Uterus (tissue), 4 donors: ENCODE results near the gene UNC13A. TPM values are rescaled to one million over a fixed set of nuclear protein-coding genes. Genes with fewer than 3 reads are reported as not detected.

Source experiments
- DNase-seq, 2 donors: peaks; one replicate each; pipeline ENCODE4 v3.0.0-alpha.2; 2019 to 2020
- H3K27ac ChIP-seq, 2 donors: fragments of 200-600 bp; sonication (generic); 1 replicate in 1 of 2; 2 replicates in 1 of 2; pipeline ENCODE4 v1.5.1; 2016 to 2018
- H3K27me3 ChIP-seq, 2 donors: fragments of 200-600 bp; sonication (generic); one replicate each; pipeline ENCODE4 v1.5.1; 2018 to 2019; ENCODE audit warnings: control low read depth in 1 of 2
- H3K36me3 ChIP-seq, 2 donors: fragments of 200-600 bp; sonication (generic); one replicate each; pipeline ENCODE4 v1.5.1; 2019; ENCODE audit warnings: control low read depth in 1 of 2
- H3K4me1 ChIP-seq, 2 donors: fragments of 200-600 bp; sonication (generic); one replicate each; pipeline ENCODE4 v1.5.1; 2018 to 2019; ENCODE audit warnings: control low read depth in 1 of 2
- H3K4me3 ChIP-seq, 2 donors: fragments of 200-600 bp; sonication (generic); 1 replicate in 1 of 2; 2 replicates in 1 of 2; pipeline ENCODE4 v1.5.1; 2018 to 2019; ENCODE audit warnings: mild to moderate bottlenecking in 1 of 2
- H3K9me3 ChIP-seq, 2 donors: fragments of 200-600 bp; sonication (generic); one replicate each; pipeline ENCODE4 v1.5.1; 2019; ENCODE audit warnings: control low read depth in 1 of 2
- POLR2A ChIP-seq, 2 donors: fragments of 450-650 bp; IDR thresholded peaks; one replicate each; pipeline ENCODE4 v1.6.1; 2016; ENCODE audit warnings: antibody characterized with exemption in 2 of 2, mild to moderate bottlenecking in 1 of 2, moderate library complexity in 1 of 2
- intact Hi-C: fragments of 100-400 bp; cut with DNase I; formaldehyde crosslinking; loops from one replicate; pipeline ENCODE4 v1.15.1; 2023; ENCODE audit warnings: low total_unique reads
- total RNA-seq, 4 donors: library from RNA; depleted of rRNA in 3 of 4; stranded (reverse); fragments of >200 nt in 3 of 4; gene quantifications; one replicate each; pipeline versions ENCODE4 v1.1.0 to v1.2.4, GENCODE V29; 2014 to 2023
- TF ChIP-seq, protein P1 (sequence below), 4 experiments: fragments of 200-600 bp in 2 of 4; fragments of 450-650 bp in 2 of 4; sonication (generic) in 2 of 4; IDR thresholded peaks; one replicate each; pipeline ENCODE4 v1.5.1; 2016 to 2019; ENCODE audit warnings: antibody characterized with exemption in 4 of 4, mild to moderate bottlenecking in 2 of 4, moderate library complexity in 1 of 4
- donor health status: DM: yes; HTN: yes; CAD: no.

Gene UNC13A
- total RNA-seq, 4 donors from 2014 or later: 0.21 to 0.35 (median 0.29) TPM; not detected in 1

DNA sequence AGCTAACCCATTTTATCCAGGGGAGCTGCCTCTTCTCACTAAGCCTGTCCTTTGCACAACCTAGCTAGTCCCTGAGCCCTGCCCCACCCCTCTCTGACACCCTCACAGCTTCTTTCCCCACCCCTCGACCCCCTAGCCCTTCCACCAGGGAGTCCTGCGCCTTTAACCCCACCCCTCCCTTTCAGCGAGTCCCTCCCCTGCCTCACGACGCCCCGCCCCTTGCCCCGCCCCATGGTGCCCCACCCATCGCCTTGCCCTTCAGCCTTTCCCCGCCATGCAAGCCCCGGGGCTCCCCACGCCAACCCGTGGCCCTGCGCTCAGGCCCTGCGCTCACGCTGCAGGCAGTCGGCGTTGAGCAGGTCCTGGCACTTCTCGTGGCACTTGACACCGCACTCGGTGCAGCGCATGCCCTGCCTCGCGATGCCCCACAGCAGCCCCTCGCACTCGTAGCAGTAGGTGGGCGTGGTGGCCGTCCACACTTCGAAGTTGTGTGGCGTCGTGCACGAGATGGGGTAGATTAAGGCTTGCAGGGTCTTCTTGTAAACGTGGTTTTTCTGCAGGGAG is 40.0 kb downstream of the UNC13A start:
- H3K27me3 ChIP-seq: no peaks in the 10 kb centered on the region
- H3K27ac ChIP-seq: no peak overlapping the region
- intact Hi-C loops: no loop called here
- H3K4me3 ChIP-seq: no peak overlapping the region
- H3K4me1 ChIP-seq: no peaks in the 10 kb centered on the region
- no peaks in the 10 kb centered on the region for H3K36me3 ChIP-seq
- DNase-seq: no peak
- no peak for TF ChIP-seq POLR2A (IDR thresholded peaks at IDR 0.05)
- TF ChIP-seq, protein P1, sequence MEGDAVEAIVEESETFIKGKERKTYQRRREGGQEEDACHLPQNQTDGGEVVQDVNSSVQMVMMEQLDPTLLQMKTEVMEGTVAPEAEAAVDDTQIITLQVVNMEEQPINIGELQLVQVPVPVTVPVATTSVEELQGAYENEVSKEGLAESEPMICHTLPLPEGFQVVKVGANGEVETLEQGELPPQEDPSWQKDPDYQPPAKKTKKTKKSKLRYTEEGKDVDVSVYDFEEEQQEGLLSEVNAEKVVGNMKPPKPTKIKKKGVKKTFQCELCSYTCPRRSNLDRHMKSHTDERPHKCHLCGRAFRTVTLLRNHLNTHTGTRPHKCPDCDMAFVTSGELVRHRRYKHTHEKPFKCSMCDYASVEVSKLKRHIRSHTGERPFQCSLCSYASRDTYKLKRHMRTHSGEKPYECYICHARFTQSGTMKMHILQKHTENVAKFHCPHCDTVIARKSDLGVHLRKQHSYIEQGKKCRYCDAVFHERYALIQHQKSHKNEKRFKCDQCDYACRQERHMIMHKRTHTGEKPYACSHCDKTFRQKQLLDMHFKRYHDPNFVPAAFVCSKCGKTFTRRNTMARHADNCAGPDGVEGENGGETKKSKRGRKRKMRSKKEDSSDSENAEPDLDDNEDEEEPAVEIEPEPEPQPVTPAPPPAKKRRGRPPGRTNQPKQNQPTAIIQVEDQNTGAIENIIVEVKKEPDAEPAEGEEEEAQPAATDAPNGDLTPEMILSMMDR (IDR thresholded peaks at IDR 0.05): no peak
- no peaks in the 10 kb centered on the region for H3K9me3 ChIP-seq

DNA sequence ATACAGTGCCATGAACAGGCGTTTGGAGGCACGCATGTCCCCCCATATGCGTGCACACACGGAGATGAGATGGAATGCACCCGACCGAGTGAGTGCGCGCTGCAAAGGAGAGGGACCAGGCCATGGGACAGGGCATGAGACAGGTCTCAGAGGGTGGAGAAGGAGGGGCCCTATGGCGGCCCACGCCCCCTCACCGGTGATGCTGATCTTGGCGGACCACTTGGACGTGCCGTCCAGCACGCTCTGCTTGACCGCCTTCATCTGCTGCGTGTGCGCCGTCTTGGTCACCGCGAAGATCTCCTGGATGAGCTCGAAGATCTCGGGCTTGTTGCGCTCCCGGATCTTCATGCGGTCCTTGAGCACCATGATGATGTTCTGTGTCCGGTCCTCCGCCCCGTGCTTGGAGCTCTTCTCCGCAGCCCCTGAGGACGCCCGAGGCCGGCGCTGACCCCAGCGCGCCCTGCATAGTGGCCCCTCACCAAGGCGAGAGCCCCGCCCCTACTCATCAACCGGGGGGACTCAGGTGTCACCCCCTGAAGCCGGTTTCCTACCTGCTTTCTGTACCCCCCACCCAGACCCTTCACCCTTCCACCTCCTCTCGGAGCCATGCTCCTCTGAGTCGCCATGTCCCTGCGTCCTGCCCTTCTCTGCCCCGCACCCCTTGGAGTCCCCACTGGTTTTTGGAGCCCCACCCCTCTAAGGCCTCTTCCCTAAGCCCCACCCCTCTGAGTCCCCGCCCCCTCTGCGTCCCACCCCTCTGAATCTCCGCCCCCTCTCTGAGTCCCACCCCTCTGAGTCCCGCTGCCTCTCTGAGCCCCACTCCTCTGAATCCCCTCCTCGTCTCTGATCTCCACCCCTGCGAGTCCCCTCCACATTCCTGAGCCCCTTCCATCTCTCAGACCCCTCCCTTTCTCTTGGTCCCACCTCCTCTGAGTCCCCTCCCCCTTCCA is 40.8 kb downstream of the UNC13A start:
- Histone ChIP-seq H3K27ac (no peak overlapping the region), H3K27me3 (no peaks in the 10 kb centered on the region), H3K4me1 (no peaks in the 10 kb centered on the region), H3K4me3 (no peak overlapping the region), H3K9me3 (no peaks in the 10 kb centered on the region), H3K36me3 (no peaks in the 10 kb centered on the region)
- intact Hi-C loops: no loop called here
- TF ChIP-seq, protein P1 (IDR thresholded peaks at IDR 0.05): no peak
- no peak for TF ChIP-seq POLR2A (IDR thresholded peaks at IDR 0.05)
- DNase-seq: no peak

DNA sequence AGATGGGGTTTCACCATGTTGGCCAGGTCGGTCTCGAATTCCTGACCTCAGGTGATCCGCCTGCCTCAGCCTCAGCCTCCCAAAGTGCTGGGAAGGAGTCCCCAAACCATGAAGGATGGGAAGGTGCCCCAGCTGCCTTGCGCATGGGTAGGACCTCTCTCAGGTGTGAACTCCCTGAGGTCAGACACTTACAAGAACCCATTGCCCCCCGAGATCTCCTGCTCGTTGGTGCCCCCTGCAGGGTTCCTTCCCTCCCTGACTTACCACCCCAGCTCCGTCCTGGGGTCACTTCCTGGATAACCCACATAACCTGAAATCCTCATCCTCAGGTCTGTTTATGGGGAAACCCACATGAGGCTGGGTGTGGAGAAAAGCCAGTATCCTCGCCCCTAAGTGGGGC is 41.7 kb downstream of the UNC13A start:
- H3K4me1 ChIP-seq: no peaks in the 10 kb centered on the region
- intact Hi-C loops: no loop called here
- no peak overlapping the region for H3K27ac ChIP-seq
- H3K4me3 ChIP-seq: no peak overlapping the region
- H3K9me3 ChIP-seq: no peaks in the 10 kb centered on the region
- H3K27me3 ChIP-seq: no peaks in the 10 kb centered on the region
- TF ChIP-seq, protein P1 (IDR thresholded peaks at IDR 0.05): no peak
- no peak for TF ChIP-seq POLR2A (IDR thresholded peaks at IDR 0.05)
- no peak for DNase-seq
- no peaks in the 10 kb centered on the region for H3K36me3 ChIP-seq

DNA sequence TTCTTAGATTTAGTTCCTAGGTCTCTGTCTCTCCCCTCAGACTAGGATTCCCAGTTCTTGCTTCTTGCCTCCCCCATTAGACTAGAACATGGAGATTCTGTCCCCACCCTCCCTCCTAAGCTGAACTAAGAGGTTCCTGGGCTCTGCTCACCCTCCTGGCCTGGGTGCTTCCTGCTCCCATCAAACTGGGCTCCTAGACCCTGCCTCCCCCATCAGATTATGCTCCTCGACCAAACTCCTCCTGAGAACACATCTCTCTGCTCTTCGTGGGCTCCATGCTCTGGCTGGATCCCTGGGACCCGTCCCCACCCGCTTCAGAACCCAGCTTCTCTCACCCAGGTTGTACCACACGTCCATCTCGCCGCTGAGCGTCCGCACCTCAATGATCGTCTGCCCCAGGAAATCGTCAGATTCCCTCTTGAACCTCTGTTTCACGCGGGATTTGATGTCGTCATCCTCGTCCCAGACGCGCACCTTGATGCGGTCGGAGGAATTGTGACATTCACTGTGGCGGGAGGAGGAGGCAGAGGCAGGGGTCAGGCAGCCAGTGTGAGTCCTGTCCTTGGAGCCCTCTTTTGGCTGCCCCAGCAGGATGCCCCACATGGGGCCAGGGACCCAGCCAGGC is 42.7 kb downstream of the UNC13A start:
- no peak for DNase-seq
- Histone ChIP-seq H3K4me3 (no peak overlapping the region), H3K4me1 (no peaks in the 10 kb centered on the region), H3K36me3 (no peaks in the 10 kb centered on the region), H3K27me3 (no peaks in the 10 kb centered on the region), H3K9me3 (no peaks in the 10 kb centered on the region), H3K27ac (no peak overlapping the region)
- intact Hi-C loops: no loop called here
- TF ChIP-seq, protein P1 (IDR thresholded peaks at IDR 0.05): no peak
- TF ChIP-seq POLR2A (IDR thresholded peaks at IDR 0.05): no peak

DNA sequence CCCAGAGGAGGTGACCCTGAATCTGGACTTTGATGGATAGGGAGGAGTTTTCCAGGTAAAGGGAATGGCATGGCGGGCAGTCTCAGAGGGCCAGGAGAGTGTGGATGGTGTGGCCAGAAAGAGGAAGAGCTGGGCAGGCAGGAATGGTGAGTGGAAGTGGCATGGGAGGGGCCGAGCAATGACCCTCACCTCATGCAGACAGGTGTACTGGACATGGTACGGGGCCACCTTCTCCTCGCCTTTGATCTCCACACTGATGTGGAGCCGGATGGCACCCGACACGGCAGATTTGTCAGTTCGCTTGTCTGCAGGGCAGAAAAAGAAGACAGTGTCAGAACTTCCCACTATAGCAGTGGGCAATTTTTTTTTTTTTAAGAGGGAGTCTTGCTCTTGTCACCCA is 45.5 kb downstream of the UNC13A start:
- H3K36me3 ChIP-seq: no peaks in the 10 kb centered on the region
- intact Hi-C loops: no loop called here
- no peaks in the 10 kb centered on the region for H3K27me3 ChIP-seq
- H3K4me1 ChIP-seq: no peaks in the 10 kb centered on the region
- H3K9me3 ChIP-seq: no peaks in the 10 kb centered on the region
- H3K27ac ChIP-seq: no peak overlapping the region
- no peak for TF ChIP-seq POLR2A (IDR thresholded peaks at IDR 0.05)
- TF ChIP-seq, protein P1 (IDR thresholded peaks at IDR 0.05): no peak
- H3K4me3 ChIP-seq: no peak overlapping the region
- DNase-seq: no peak
